ENCODE measurements around the gene ZNF354B.
"Not testable (repeated sequence)": the region's sequence is repeated elsewhere in the genome, so short reads cannot be mapped to it uniquely, and the experiment has no call there.

GRCh38 chr5:178860615-178861014, 862 bp downstream of the ZNF354B start:
- not testable (repeated sequence) for TF ChIP-seq CTCF (conservative IDR thresholded peaks at IDR 0.05); EZH2 (IDR thresholded peaks at IDR 0.05; ENCODE audit: low read depth)
